Spleen (tissue), 7 donors: ENCODE results near the gene FSTL4.

ENCODE experiments used
- CTCF ChIP-seq, 11 experiments: fragments of 200-600 bp in 7 of 11; fragments of 450-650 bp in 4 of 11; sonication (generic) in 4 of 11; IDR thresholded peaks in 8 of 11; conservative IDR thresholded peaks in 3 of 11; 1 replicate in 7 of 11; 2 replicates in 4 of 11; pipeline versions ENCODE4 v1.4.0 to v1.8.0; 2016 to 2021; ENCODE audit warnings: antibody characterized with exemption in 11 of 11, inconsistent platforms in 4 of 11, mild to moderate bottlenecking in 1 of 11
- POLR2A ChIP-seq, 3 donors: fragments of 450-650 bp; IDR thresholded peaks; one replicate each; pipeline ENCODE4 v1.5.1; 2017; ENCODE audit warnings: antibody characterized with exemption in 3 of 3, mild to moderate bottlenecking in 1 of 3
- POLR2AphosphoS5 ChIP-seq, 3 donors: sonication (generic); formaldehyde crosslinking; IDR thresholded peaks; one replicate each; pipeline ENCODE4 v1.5.1; 2017; ENCODE audit warnings: antibody characterized with exemption in 3 of 3
- donor health status: DM: no; HTN: no; CAD: no; lungs with moderate emphysema.
- donor health status: DM: no; HTN: no; CAD: no.
- donor health status: DM: no; HTN: no; CAD: no.

DNA sequence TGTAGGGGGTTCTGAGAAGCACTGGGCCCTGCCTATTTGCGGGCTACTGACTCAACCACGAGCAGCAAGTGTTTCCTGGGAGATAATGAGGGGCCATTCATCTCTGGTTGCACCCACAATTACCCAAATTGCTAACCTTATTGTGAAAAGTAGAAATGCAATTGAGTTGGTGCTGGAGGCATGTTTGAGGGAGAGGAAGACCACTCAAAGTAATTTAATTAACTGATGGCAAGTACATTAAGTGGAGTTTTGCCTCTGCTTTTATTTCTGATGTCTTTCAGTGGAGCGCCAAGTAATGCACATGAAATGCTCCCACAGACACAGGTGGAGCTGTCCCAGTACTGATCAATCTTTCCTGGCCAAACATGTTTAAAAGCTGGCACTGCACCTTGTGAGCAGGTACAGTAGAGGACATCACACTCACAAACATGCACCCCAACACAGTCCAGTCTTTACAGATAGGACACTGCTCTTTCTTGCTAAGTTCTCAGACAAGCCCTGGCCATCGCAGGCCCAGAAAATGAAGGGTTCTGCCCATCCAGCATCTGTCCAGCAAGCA is 365.1 kb downstream of the FSTL4 start:
- TF ChIP-seq CTCF (IDR thresholded peaks at IDR 0.05 in 8 of 11, conservative IDR thresholded peaks at IDR 0.05 in 3 of 11) = no peak
- TF ChIP-seq POLR2A (IDR thresholded peaks at IDR 0.05) = no peak
- TF ChIP-seq POLR2AphosphoS5 (IDR thresholded peaks at IDR 0.05) = no peak
